HepG2 (cell line): ENCODE measurements around the gene CD96. TPM values are rescaled to one million over a fixed set of nuclear protein-coding genes. Genes with fewer than 3 reads are reported as not detected.

ENCODE experiments used
- AGO2 ChIP-seq: fragments of 200-400 bp; formaldehyde crosslinking; optimal IDR thresholded peaks from 2 replicates; pipeline ENCODE3; 2017; ENCODE audit warnings: mild to moderate bottlenecking, low read depth, low read length, moderate library complexity
- ELF4 ChIP-seq: sonication (generic); formaldehyde crosslinking; IDR thresholded peaks from 2 replicates; pipeline ENCODE4 v1.5.0; 2020; ENCODE audit warnings: missing genetic modification reagents, mild to moderate bottlenecking, moderate library complexity, borderline replicate concordance
- KDM4B ChIP-seq: sonication (generic); formaldehyde crosslinking; IDR thresholded peaks from 2 replicates; pipeline ENCODE4 v1.4.0; 2020; ENCODE audit warnings: missing genetic modification reagents
- MTA1 ChIP-seq: sonication (generic); formaldehyde crosslinking; IDR thresholded peaks from 2 replicates; pipeline ENCODE4 v1.4.0; 2020; ENCODE audit warnings: missing genetic modification reagents, mild to moderate bottlenecking, borderline replicate concordance
- MZF1 ChIP-seq: sonication (generic); formaldehyde crosslinking; IDR thresholded peaks from 2 replicates; pipeline ENCODE4 v1.8.1; 2023; ENCODE audit warnings: mild to moderate bottlenecking, missing genetic modification reagents, borderline replicate concordance
- NR2C2 ChIP-seq: sonication (generic); formaldehyde crosslinking; IDR thresholded peaks from 2 replicates; pipeline ENCODE4 v1.4.0; 2020; ENCODE audit warnings: missing genetic modification reagents, mild to moderate bottlenecking, moderate library complexity, borderline replicate concordance
- RFX5 ChIP-seq: IDR thresholded peaks from 2 replicates; pipeline ENCODE4 v1.6.1; 2011; ENCODE audit warnings: low read depth, low read length, improper control_type of control experiment
- ZNF543 ChIP-seq: sonication (generic); formaldehyde crosslinking; IDR thresholded peaks from 2 replicates; pipeline ENCODE4 v1.4.0; 2020; ENCODE audit warnings: mild to moderate bottlenecking, missing genetic modification reagents
- ZSCAN9 ChIP-seq: IDR thresholded peaks from 2 replicates; pipeline ENCODE4 v1.6.1; 2016; ENCODE audit warnings: borderline replicate concordance
- polyA plus RNA-seq, 8 experiments: library from polyadenylated mRNA; depleted of rRNA in 3 of 8; stranded (reverse) in 7 of 8; unstranded in 1 of 8; fragments of >200 nt; fragmentation: Illumina TruSeq in 4 of 8; extraction: Trizol in 4 of 8; gene quantifications; 2 replicates each; pipeline versions ENCODE4 v1.2.1 to v1.2.3, GENCODE V29; 2011 to 2016; ENCODE audit warnings: low read depth in 4 of 8, missing spikeins in 1 of 8, mixed read lengths in 1 of 8; ENCODE audit not compliant: insufficient read depth in 1 of 8
- total RNA-seq, 5 experiments: library from RNA; depleted of rRNA; stranded (reverse); fragments of >200 nt; fragmentation: Illumina TruSeq; extraction: Trizol; gene quantifications; 2 replicates each; pipeline ENCODE4 v1.2.3, GENCODE V29; 2016; ENCODE audit warnings: low read depth in 1 of 5
- TF ChIP-seq, protein P1 (sequence below): sonication (generic); formaldehyde crosslinking; IDR thresholded peaks from 2 replicates; pipeline ENCODE4 v1.4.0; 2020; ENCODE audit warnings: missing genetic modification reagents
- TF ChIP-seq, protein P2 (sequence below): IDR thresholded peaks from 2 replicates; pipeline ENCODE4 v1.6.1; 2016; ENCODE audit warnings: low read depth, control low read depth
- TF ChIP-seq, protein P3 (sequence below): sonication (generic); formaldehyde crosslinking; IDR thresholded peaks from 2 replicates; pipeline ENCODE4 v1.8.1; 2023; ENCODE audit warnings: mild to moderate bottlenecking, missing genetic modification reagents

CD96 gene
- total and polyA plus RNA-seq, 2 of the 13 experiments (the other 11 are each of a cell fraction or from before 2014, with no cell fraction given), result not detected

DNA sequence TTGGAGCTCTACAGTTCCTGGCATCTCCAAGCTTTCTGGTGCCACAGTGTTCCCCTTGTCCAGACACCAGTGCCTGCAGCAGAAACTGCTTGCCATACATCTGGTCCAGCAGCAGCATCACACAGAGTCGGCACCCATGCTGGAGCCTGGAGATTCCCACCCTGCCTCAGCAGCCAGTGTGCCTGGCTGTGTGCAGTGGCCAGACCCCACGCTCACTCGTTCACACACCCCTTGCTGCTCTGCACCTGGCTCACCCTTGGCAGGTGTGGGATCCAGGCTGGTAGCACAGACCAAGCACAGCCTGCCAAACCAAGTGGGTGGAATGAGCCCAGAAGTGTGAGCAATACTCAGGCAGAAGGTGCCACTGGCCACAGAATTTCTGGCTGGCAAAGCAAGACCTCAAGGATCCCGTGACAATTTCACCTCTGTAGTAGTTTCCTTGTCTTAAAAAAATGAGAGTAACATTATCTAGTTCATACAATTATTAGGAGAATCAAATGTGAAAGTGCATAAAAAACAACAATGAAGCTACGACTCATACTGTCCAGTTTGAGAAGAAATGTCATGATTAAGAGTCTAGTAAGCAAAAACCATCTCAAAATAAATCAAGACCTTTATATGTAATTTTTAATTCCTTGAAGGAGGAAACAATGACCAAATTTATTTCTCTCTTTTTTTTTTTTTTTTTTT is 76.1 kb downstream of the CD96 start (continued):
- TF ChIP-seq, protein P1, sequence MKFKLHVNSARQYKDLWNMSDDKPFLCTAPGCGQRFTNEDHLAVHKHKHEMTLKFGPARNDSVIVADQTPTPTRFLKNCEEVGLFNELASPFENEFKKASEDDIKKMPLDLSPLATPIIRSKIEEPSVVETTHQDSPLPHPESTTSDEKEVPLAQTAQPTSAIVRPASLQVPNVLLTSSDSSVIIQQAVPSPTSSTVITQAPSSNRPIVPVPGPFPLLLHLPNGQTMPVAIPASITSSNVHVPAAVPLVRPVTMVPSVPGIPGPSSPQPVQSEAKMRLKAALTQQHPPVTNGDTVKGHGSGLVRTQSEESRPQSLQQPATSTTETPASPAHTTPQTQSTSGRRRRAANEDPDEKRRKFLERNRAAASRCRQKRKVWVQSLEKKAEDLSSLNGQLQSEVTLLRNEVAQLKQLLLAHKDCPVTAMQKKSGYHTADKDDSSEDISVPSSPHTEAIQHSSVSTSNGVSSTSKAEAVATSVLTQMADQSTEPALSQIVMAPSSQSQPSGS (CRISPR knock-in tag), result no peak
- TF ChIP-seq ZSCAN9 (CRISPR knock-in tag) (no peak), ELF4 (CRISPR knock-in tag) (no peak), MZF1 (CRISPR knock-in tag) (no peak), ZNF543 (CRISPR knock-in tag) (no peak), MTA1 (CRISPR knock-in tag) (no peak), KDM4B (no peak), NR2C2 (no peak), AGO2 (no peak), RFX5 (no peak)
- TF ChIP-seq, protein P2, sequence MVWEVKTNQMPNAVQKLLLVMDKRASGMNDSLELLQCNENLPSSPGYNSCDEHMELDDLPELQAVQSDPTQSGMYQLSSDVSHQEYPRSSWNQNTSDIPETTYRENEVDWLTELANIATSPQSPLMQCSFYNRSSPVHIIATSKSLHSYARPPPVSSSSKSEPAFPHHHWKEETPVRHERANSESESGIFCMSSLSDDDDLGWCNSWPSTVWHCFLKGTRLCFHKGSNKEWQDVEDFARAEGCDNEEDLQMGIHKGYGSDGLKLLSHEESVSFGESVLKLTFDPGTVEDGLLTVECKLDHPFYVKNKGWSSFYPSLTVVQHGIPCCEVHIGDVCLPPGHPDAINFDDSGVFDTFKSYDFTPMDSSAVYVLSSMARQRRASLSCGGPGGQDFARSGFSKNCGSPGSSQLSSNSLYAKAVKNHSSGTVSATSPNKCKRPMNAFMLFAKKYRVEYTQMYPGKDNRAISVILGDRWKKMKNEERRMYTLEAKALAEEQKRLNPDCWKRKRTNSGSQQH (CRISPR knock-in tag), result no peak
- TF ChIP-seq, protein P3, sequence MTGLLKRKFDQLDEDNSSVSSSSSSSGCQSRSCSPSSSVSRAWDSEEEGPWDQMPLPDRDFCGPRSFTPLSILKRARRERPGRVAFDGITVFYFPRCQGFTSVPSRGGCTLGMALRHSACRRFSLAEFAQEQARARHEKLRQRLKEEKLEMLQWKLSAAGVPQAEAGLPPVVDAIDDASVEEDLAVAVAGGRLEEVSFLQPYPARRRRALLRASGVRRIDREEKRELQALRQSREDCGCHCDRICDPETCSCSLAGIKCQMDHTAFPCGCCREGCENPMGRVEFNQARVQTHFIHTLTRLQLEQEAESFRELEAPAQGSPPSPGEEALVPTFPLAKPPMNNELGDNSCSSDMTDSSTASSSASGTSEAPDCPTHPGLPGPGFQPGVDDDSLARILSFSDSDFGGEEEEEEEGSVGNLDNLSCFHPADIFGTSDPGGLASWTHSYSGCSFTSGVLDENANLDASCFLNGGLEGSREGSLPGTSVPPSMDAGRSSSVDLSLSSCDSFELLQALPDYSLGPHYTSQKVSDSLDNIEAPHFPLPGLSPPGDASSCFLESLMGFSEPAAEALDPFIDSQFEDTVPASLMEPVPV (CRISPR knock-in tag), result no peak
